Loucy (cell line): Measurements from ENCODE around the gene INTS11.

Experiments used
- CTCF ChIP-seq: fragments of 200-600 bp; sonication (generic); conservative IDR thresholded peaks from 2 replicates; pipeline ENCODE4 v1.5.1; 2014; ENCODE audit warnings: mild to moderate bottlenecking, antibody characterized with exemption, low read length
- EZH2phosphoT487 ChIP-seq: fragments of 200-600 bp; IDR thresholded peaks from 2 replicates; pipeline ENCODE4 v1.6.1; 2018; ENCODE audit warnings: antibody characterized with exemption, mild to moderate bottlenecking, moderate library complexity, borderline replicate concordance

GRCh38 chr1:1312450-1313314 lies 11.8 kb downstream of the INTS11 start:
- no peak for TF ChIP-seq CTCF
- TF ChIP-seq EZH2phosphoT487: no peak
